ENCODE data around the gene ZNF286A.

The ZNF286A gene

DNA sequence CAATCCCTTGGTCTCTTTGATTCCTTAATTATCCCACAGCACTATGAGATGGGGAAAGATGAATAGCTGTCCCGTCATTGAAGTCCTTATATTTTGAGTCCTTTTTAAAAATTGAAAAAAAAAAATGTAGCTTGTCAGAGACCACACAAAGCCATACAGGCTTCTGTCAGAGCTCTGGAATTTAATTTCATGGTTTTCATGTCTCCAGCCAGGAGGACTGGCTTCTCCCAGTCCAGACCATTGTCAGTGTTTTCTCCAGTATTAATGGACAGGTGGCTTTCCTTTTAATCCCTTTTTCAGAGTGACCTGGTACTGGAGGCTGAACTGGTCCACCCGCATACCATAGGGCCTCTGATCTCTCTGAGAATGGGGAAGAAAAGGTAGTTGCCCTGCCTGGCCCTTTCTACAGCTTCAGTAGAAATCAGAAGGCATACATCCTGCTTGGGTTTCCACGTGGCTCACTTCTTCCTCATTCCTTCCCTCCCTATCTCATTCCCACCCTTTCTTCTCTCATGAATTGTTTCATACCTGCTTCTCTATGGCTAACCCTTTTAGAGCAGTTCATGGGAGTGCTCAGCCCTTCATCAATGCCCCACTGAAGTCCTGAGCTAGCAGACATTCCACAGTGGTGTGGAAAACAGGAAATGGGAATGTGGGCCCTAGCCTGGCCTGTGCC is 44.5 kb upstream of the ZNF286A start:
- H3K27ac ChIP-seq: no peak overlapping the region
- DNase-seq: no peak
- no peak overlapping the region for H3K4me3 ChIP-seq (ENCODE audit: low read depth, low read length)
- H3K27me3 ChIP-seq (ENCODE audit: insufficient read depth, low read depth, severe bottlenecking): no peaks in the 10 kb centered on the region
- TF ChIP-seq, protein P1, sequence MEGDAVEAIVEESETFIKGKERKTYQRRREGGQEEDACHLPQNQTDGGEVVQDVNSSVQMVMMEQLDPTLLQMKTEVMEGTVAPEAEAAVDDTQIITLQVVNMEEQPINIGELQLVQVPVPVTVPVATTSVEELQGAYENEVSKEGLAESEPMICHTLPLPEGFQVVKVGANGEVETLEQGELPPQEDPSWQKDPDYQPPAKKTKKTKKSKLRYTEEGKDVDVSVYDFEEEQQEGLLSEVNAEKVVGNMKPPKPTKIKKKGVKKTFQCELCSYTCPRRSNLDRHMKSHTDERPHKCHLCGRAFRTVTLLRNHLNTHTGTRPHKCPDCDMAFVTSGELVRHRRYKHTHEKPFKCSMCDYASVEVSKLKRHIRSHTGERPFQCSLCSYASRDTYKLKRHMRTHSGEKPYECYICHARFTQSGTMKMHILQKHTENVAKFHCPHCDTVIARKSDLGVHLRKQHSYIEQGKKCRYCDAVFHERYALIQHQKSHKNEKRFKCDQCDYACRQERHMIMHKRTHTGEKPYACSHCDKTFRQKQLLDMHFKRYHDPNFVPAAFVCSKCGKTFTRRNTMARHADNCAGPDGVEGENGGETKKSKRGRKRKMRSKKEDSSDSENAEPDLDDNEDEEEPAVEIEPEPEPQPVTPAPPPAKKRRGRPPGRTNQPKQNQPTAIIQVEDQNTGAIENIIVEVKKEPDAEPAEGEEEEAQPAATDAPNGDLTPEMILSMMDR (IDR thresholded peaks at IDR 0.05; ENCODE audit: low read depth, low read length): no peak
- no peaks in the 10 kb centered on the region for H3K36me3 ChIP-seq
- H3K9me3 ChIP-seq (ENCODE audit: severe bottlenecking): no peaks in the 10 kb centered on the region

DNA sequence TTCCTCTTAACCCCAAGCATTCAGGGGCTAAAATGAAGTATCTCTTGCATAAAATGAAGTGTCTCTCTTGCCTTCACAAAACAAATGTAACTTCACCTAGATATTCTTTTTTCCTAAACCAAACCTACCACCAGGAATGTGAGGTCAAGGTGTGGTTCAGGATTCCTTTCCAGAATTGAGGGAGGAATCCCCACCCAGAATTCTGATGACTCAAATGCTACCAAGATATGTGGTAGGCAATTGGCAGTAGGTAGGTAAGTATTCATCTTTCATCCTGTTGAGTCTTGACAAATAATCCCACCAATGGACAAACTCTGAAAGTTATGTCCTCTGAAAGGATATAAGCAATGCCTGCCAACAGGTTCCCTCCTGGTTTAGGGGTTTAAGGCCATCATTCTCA is 41.7 kb upstream of the ZNF286A start:
- TF ChIP-seq, protein P1 (IDR thresholded peaks at IDR 0.05; ENCODE audit: low read depth, low read length): no peak
- H3K36me3 ChIP-seq: no peaks in the 10 kb centered on the region
- no peak overlapping the region for H3K27ac ChIP-seq
- no peak overlapping the region for H3K4me3 ChIP-seq (ENCODE audit: low read depth, low read length)
- DNase-seq: no peak
- no peaks in the 10 kb centered on the region for H3K27me3 ChIP-seq (ENCODE audit: insufficient read depth, low read depth, severe bottlenecking)
- H3K9me3 ChIP-seq (ENCODE audit: severe bottlenecking): no peaks in the 10 kb centered on the region

DNA sequence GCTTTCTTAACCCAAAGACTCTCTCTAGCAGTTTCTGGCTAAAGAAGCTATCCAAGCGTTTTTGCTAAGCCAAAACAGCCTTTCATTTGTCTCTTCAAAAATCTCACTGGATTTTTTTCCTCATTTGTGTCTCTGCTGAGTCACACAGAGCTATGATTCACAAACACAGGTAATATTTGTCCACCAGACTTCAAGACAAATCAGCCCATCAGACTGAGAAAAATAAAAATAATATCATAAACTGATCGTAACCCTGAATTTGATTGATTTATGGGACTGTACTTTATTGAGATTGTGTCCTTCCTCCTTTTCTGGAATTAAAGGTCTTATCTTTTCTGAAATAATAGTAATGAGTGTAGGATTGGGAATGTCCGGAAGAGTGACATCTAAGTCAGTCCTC is 41.3 kb upstream of the ZNF286A start:
- H3K27ac ChIP-seq: no peak overlapping the region
- TF ChIP-seq, protein P1 (IDR thresholded peaks at IDR 0.05; ENCODE audit: low read depth, low read length): no peak
- no peak for DNase-seq
- no peaks in the 10 kb centered on the region for H3K36me3 ChIP-seq
- H3K4me3 ChIP-seq (ENCODE audit: low read depth, low read length): no peak overlapping the region
- no peaks in the 10 kb centered on the region for H3K27me3 ChIP-seq (ENCODE audit: insufficient read depth, low read depth, severe bottlenecking)
- H3K9me3 ChIP-seq (ENCODE audit: severe bottlenecking): no peaks in the 10 kb centered on the region

DNA sequence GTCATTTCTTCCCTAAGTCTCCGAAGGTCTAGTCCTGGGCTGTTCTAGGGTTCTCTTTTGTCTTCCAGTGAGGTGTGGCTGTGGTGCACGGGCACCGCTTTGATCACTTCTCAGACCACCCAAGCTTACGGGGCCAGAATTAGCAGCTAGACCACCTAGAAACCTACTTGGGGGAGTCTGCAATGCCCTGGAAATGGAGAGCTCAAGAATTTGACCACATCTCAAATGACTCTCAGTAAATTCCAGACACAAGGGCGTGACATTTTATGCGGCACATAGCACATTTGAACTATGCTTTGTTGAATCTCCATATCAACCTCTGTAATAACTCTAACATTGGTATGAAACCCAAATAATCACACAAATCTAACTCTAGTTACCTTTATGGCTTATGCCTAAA is 40.3 kb upstream of the ZNF286A start:
- H3K36me3 ChIP-seq: no peaks in the 10 kb centered on the region
- no peak overlapping the region for H3K4me3 ChIP-seq (ENCODE audit: low read depth, low read length)
- TF ChIP-seq, protein P1 (IDR thresholded peaks at IDR 0.05; ENCODE audit: low read depth, low read length): no peak
- no peaks in the 10 kb centered on the region for H3K9me3 ChIP-seq (ENCODE audit: severe bottlenecking)
- no peak for DNase-seq
- no peaks in the 10 kb centered on the region for H3K27me3 ChIP-seq (ENCODE audit: insufficient read depth, low read depth, severe bottlenecking)
- H3K27ac ChIP-seq: no peak overlapping the region

DNA sequence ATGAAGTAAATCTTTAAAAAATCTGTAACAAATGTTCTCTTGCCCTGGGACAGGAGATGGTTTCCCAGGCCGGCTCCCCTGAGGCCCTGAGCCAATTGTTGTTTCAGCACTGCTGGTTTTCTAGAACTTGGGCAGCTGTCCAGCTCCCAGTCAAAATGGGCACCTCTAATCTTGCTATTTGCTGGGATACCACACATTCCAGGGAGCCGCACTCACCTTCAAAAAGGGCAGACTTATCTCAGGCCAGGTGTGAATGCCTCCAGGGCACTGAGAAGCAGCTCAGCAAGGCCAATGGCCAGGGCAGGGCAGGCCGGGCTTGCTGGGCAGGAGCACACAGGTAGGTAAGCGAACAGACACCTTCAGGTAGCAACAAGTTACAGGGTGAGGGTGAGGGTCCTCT is 39.9 kb upstream of the ZNF286A start:
- H3K4me3 ChIP-seq (ENCODE audit: low read depth, low read length): no peak overlapping the region
- no peak for DNase-seq
- H3K27ac ChIP-seq: no peak overlapping the region
- H3K9me3 ChIP-seq (ENCODE audit: severe bottlenecking): no peaks in the 10 kb centered on the region
- TF ChIP-seq, protein P1 (IDR thresholded peaks at IDR 0.05; ENCODE audit: low read depth, low read length): no peak
- H3K36me3 ChIP-seq: no peaks in the 10 kb centered on the region
- no peaks in the 10 kb centered on the region for H3K27me3 ChIP-seq (ENCODE audit: insufficient read depth, low read depth, severe bottlenecking)

DNA sequence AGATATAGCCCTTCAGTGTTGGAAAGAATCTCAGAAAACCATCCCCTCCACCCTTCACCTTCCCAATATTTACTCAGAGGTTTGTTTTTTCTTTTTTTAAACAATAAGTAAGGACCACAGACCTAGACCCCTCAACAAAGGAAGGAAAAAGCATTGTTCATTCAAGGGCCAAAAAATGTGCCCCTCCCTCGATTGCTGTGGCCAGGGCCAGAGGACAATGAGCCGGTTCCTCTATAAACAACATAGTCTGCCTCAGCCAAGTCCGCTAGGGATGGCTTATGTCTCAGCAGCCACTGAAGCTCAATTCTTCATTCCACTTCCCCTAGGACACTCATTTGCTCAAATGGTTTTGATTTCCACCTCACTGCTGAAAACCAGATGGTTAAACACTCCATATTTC is 39.5 kb upstream of the ZNF286A start:
- Histone ChIP-seq H3K36me3 (no peaks in the 10 kb centered on the region), H3K9me3 (ENCODE audit: severe bottlenecking) (no peaks in the 10 kb centered on the region), H3K4me3 (ENCODE audit: low read depth, low read length) (no peak overlapping the region), H3K27ac (no peak overlapping the region), H3K27me3 (ENCODE audit: insufficient read depth, low read depth, severe bottlenecking) (no peaks in the 10 kb centered on the region)
- DNase-seq: no peak
- TF ChIP-seq, protein P1 (IDR thresholded peaks at IDR 0.05; ENCODE audit: low read depth, low read length): no peak
